Thoracic aorta (tissue), 2 donors: ENCODE data around the gene CNTNAP2. TPM values are rescaled to one million over a fixed set of nuclear protein-coding genes. Genes with fewer than 3 reads are reported as not detected.

Experiments used
- ATAC-seq: fragments of 150-250 bp; one replicate; pipeline ENCODE4 v1.8.0; 2017; ENCODE audit warnings: low read depth; ENCODE audit not compliant: insufficient number of reproducible peaks, low FRiP score
- DNase-seq: peaks from one replicate; pipeline ENCODE4 v3.0.0-alpha.2; 2020; ENCODE audit warnings: low spot score
- H3K27ac ChIP-seq, 2 donors: fragments of 200-600 bp; sonication (generic); 1 replicate in 1 of 2; 2 replicates in 1 of 2; pipeline ENCODE4 v1.5.1; 2016; ENCODE audit warnings: mild to moderate bottlenecking in 2 of 2, moderate library complexity in 2 of 2
- H3K27me3 ChIP-seq: fragments of 200-600 bp; sonication (generic); replicated peaks from 2 replicates; pipeline ENCODE4 v1.6.0; 2016; ENCODE audit warnings: mild to moderate bottlenecking; ENCODE audit not compliant: insufficient read depth
- H3K36me3 ChIP-seq: fragments of 200-600 bp; sonication (generic); one replicate; pipeline ENCODE4 v1.5.1; 2016
- H3K4me1 ChIP-seq, 2 donors: fragments of 200-600 bp; sonication (generic); 1 replicate in 1 of 2; 2 replicates in 1 of 2; pipeline versions ENCODE4 v1.5.1 to v1.6.0; 2016; ENCODE audit warnings: low read depth in 2 of 2, mild to moderate bottlenecking in 1 of 2; ENCODE audit not compliant: control insufficient read depth in 1 of 2
- H3K4me3 ChIP-seq: fragments of 200-600 bp; sonication (generic); 2 replicates; pipeline ENCODE4 v1.5.1; 2016; ENCODE audit warnings: mild to moderate bottlenecking
- H3K9me3 ChIP-seq: fragments of 200-600 bp; sonication (generic); 2 replicates; pipeline ENCODE4 v1.5.1; 2016
- CTCF ChIP-seq: fragments of 200-600 bp; sonication (generic); IDR thresholded peaks from one replicate; pipeline ENCODE4 v1.5.1; 2019; ENCODE audit warnings: antibody characterized with exemption
- total RNA-seq, 2 donors: library from RNA; depleted of rRNA; stranded (reverse); fragments of >200 nt; gene quantifications; one replicate each; pipeline versions ENCODE4 v1.1.0 to v1.2.3, GENCODE V29; 2016

Gene CNTNAP2
- total RNA-seq, 2 donors from 2014 or later: not detected

- Histone ChIP-seq H3K4me1 (no peaks in the 10 kb centered on the region), H3K27me3 (no peaks in the 10 kb centered on the region), H3K4me3 (no peak overlapping the region), H3K27ac (no peak overlapping the region), H3K9me3 (no peaks in the 10 kb centered on the region), H3K36me3 (no peaks in the 10 kb centered on the region)
- DNase-seq (no peak), ATAC-seq (no peak)
- no peak for TF ChIP-seq CTCF
Measured at GRCh38 chr7:147509541-147510200, 1393.1 kb downstream of the CNTNAP2 start.

DNA sequence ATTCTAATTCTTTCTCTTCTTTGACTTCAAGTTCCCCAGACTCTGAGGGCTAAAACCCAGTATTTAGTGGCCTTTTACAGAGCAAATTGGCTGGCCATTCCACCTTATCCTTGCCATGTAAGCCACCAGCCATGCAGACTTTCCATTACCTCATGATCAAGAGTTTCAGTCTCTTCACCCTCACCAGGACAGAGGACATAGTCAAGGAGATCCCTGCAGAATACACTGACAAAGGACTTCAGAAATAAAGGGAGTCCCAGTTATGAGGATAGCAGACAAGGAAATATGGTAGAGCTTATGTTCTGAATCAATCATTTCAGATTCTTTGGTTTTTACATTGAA lies 1393.6 kb downstream of the CNTNAP2 start:
- no peaks in the 10 kb centered on the region for H3K4me1 ChIP-seq
- ATAC-seq: no peak
- H3K27ac ChIP-seq: no peak overlapping the region

DNA sequence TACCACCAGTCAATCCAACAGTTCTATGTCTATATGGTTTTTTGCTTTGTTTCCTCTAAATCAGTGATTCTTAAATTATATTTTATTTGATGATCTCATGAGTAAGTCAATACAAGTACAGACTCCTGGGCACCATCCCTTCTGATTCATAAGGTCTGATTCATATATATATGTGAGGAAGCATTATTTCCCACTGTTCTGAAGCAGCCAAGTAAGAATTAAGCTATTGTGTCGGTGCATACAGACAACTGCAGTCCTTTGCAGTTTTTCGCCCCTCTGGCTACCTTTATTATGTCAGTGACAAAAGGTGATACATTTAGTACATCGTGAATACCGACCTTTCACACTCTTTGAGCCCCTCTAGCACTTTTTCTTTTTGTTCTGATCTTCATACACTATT lies 1394.3 kb downstream of the CNTNAP2 start:
- TF ChIP-seq CTCF: no peak
- no peak for DNase-seq
- no peaks in the 10 kb centered on the region for H3K27me3 ChIP-seq
- H3K27ac ChIP-seq: no peak overlapping the region
- ATAC-seq: no peak
- H3K36me3 ChIP-seq: no peaks in the 10 kb centered on the region
- no peaks in the 10 kb centered on the region for H3K4me1 ChIP-seq
- no peaks in the 10 kb centered on the region for H3K9me3 ChIP-seq
- H3K4me3 ChIP-seq: no peak overlapping the region

More for the DNA sequence above, 1393.6 kb downstream of the CNTNAP2 start:
- Histone ChIP-seq H3K4me3 (no peak overlapping the region), H3K27me3 (no peaks in the 10 kb centered on the region), H3K36me3 (no peaks in the 10 kb centered on the region), H3K9me3 (no peaks in the 10 kb centered on the region)
- no peak for DNase-seq
- TF ChIP-seq CTCF: no peak

- DNase-seq (no peak), ATAC-seq (no peak)
- H3K27ac ChIP-seq: no peak overlapping the region
- no peaks in the 10 kb centered on the region for H3K4me1 ChIP-seq
- no peaks in the 10 kb centered on the region for H3K9me3 ChIP-seq
- no peak for TF ChIP-seq CTCF
- no peaks in the 10 kb centered on the region for H3K36me3 ChIP-seq
- no peaks in the 10 kb centered on the region for H3K27me3 ChIP-seq
- H3K4me3 ChIP-seq: no peak overlapping the region
Measured at GRCh38 chr7:147513451-147513850, 1396.8 kb downstream of the CNTNAP2 start.

DNA sequence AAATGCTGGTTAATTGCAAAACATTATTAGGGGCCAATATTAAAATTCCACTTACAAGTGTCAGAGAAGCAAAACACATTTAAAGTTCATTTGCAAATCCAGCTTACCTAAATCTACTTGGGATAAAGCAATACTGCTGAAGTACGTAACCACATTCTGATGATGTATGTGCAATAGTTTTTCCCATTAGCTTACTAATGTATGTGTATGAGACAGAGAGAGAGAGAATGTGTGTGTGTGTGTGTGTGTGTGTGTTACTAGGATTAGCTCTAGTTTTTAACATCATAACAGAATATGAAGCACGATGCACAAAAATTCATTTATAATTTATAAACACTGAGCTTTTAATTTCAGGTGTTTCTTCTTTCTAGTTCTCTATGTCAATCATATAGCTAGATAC lies 1399.8 kb downstream of the CNTNAP2 start:
- H3K4me3 ChIP-seq: no peak overlapping the region
- H3K9me3 ChIP-seq: no peaks in the 10 kb centered on the region
- no peak for DNase-seq
- no peaks in the 10 kb centered on the region for H3K36me3 ChIP-seq
- no peak overlapping the region for H3K27ac ChIP-seq
- TF ChIP-seq CTCF: no peak
- peaks cover 4 to 8% of the 10 kb centered on the region in 2 donors for H3K4me1 ChIP-seq
- no peaks in the 10 kb centered on the region for H3K27me3 ChIP-seq
- ATAC-seq: no peak
